Activated CD4-positive, alpha-beta T cell treated with anti-CD3 and anti-CD28 coated beads, Interleukin-2, amount 50 U/mL, for 24 hours (primary cell): Measurements from ENCODE around the gene NEDD9.

Source experiments
- DNase-seq, 2 donors: peaks; one replicate each; pipeline ENCODE4 v3.0.0-alpha.2; 2020; ENCODE audit warnings: low read depth in 1 of 2, low spot score in 1 of 2

NEDD9 gene

DNA sequence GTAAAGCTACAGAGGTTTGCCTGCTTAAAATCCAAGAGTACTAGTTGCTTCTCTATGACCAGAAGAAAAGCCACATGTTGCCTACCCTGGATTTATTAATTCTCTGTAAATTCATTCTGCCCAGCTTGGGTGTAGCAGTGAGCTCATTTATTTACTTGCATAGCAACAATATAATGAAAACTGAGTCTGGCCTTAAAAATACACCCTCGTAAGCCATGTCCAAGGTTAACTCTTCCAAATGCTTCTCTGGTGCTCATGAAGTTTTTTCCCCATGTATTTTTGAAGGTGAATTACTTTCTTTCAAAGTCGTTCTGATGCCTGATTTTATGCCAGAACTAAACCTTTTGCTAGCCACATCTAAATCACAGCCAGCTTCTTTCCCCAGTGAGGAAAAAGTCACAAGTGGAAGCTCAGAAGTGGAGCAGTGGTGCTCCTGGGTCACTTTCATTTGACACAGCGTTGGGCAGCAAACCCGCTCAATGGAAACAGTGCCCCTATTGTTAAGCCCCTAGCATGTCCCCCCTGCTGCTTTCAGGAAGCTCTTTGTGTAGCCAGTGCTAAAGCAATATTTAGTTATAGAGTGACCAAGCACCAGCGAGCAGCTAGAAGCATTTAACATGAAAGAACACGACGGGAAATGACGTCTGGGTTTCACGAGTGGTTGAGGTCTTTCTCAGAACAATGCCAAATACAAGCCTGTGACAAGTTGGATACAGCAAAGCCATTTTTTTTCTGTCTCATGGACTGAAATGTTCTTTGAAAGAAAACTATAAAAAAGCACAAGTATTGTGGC, 29.8 kb downstream of the NEDD9 start:
- no peak for DNase-seq

DNA sequence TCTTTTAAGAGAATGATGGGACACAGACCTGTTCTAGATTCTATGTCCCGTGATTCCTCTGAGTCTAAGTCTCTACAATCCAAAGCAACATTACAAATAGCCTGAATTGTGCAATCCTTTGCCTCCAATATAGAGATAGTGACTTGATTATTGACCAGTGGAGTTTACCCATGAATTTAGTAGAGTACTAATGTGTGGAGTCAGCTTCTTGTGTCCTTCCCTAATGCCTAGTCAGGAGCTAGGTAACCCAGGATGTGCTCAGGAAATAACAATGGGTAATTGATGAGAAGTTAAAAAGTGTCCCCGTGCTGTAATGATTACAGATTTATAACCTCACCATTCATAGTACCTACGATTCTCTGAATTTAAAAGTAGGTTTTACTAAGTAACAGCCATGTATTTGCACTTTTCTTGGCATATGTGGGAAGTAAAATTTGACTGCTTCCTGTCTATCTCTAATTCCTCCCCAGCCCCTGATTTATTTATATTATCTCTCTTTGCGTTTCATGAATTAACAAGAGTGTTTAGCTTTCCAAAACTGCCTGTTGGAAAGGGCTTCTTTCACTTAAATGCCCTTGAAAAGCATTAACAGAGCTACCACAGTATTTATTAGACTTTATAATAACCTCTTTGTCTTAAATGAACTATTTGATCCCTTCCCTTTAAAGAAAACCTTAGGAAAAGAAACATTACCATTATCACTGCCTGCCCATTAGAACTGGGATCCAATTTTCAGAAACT, 30.5 kb downstream of the NEDD9 start:
- DNase-seq: no peak

DNA sequence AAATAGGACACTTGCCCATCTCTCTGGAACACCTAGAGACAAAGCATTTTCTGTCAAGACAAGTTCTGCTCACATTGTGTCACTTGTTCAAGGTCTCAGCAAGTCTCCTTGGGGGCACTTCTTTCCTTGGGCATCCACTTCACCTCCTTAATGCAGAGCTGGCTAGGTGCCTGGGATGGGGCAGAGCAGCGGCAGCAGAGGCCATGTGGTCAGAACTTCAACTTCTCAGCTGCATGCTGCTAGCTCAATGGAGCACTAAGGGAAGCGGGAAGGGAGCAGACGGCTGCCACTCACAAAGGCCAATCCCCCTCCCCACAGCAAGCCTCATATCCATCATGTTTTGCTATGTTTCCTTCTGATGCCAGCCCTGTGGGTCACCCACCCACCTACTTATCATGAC, 31.5 kb downstream of the NEDD9 start:
- no peak for DNase-seq

DNA sequence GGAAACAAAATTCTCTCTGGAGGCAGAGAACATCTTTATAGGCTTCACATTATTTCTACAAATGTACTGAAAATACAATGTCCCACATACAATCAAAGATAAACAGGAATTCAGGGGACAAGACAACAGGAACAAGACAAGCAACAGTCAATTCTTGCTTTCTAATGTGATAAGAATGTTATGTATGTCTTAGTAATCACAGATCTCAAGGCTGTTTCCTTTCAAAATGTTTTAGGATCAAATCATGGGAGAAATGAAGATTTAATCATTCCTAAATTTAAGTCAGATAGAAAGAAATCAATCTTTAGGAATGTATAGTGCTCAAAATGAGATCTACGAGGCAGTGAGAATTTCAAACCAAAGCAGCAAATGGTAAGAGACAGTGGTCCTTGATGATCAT, 32.1 kb downstream of the NEDD9 start:
- no peak for DNase-seq

DNA sequence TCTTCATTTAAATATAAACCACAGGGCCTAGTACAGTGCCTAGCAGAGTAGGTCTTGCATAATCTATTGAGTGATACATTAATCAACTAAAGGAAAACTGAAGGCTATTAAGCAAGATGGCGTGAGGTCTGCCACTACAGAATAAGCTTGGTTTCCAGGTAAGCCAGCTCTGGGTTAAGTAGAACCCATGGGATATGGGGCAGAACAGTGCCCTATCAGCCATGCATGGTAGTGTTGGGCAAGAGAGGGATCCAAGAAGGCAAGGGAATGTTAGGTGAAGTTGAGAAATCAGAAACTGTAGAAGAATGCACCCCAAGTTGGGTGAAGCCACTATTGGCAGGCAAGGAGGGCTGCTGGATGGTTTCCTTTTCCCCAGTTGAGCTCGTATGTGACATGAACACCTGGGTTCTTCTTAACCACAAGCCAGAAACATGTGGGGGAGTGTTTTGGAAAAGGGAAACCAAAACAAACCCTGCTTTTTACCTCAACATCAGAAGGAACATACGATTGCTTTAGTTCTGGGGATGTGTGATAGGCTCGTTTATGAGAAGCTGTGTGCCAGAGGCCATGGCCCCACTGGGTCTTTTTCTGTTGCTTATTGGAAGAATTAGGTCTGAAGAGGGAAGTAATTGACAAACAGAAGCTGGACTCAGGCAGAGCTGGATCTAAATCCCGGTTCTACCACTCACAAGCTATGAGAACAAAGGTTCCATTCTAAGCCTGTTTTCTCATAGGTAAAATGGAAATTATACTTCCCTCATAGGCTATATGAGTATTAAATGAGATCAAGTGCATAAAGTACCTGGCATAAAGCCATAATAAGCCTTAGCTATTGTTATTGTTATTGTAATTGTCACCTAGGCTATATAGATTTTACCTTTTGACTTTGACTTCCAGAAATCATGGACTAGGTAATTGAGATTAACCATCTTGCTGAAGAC, 33.5 kb downstream of the NEDD9 start:
- peak in 1 of 2 donors; percentile 7 for DNase-seq

DNA sequence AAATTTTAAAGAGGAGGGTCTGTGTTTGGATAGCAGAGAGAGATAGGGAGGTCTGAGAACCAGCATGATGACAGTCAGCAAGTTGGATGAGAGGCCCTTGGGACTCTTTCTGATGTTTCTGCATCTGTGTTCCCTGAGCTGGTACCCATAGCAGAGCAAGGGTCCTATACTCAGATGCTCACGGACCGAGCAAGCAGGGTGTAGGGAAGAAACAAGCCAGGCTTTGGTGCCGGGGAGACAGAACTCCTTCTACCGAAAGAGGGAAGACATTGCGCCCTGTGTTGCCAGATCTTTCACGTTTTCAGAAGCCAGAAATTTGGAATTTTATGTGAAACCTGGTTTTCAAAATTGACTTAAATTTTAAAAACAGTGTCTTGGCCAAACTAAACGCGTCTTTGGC, 34.6 kb downstream of the NEDD9 start:
- no peak for DNase-seq

DNA sequence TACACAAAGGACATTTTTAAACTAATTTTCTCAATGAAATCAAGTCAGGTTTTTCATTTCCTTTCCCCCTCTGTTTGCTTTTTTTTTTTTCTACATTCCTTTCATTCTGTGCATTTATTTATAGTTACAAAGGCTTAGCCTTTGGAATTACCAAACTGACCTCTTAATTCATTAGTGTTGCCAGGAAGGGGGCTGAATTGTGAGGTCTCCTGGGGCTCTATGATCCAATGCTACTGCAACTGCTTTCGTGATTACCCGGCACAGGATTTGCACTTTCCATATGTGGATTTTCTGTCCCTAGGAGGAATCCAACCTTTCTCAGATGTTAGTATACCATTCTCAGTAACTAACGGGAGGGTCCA, 35.3 kb downstream of the NEDD9 start:
- DNase-seq: no peak

DNA sequence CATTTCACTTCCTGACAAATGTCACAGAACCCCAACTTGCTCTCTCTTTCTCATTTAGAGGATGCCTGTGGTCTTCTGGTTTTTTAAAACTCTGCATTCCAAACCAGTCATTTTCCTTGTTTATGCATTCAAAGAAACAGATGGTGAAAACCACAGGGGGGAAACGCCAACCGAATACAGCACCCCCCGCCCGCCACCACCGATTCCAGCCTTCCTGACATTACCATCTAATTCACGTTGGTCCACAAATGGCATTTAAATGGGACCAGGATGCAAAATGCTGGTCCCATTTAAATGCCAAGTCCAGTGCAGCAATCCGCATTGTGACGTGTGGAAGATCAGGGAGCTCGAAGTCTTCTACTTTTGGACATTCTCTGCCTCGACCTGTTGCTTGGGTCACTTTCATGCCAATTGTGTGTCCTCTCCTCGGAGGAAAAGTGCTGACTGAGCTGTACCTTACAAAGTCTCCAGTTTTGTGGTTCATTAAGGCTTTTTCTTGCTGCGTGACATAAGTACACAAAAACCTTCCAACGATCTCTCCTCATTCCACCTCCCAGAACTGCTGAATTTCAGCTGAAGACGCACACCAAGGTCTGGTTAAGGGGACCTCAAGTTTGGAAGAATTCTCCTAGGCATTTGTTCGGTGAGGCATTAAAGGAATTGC, 35.8 kb downstream of the NEDD9 start:
- DNase-seq: no peak

DNA sequence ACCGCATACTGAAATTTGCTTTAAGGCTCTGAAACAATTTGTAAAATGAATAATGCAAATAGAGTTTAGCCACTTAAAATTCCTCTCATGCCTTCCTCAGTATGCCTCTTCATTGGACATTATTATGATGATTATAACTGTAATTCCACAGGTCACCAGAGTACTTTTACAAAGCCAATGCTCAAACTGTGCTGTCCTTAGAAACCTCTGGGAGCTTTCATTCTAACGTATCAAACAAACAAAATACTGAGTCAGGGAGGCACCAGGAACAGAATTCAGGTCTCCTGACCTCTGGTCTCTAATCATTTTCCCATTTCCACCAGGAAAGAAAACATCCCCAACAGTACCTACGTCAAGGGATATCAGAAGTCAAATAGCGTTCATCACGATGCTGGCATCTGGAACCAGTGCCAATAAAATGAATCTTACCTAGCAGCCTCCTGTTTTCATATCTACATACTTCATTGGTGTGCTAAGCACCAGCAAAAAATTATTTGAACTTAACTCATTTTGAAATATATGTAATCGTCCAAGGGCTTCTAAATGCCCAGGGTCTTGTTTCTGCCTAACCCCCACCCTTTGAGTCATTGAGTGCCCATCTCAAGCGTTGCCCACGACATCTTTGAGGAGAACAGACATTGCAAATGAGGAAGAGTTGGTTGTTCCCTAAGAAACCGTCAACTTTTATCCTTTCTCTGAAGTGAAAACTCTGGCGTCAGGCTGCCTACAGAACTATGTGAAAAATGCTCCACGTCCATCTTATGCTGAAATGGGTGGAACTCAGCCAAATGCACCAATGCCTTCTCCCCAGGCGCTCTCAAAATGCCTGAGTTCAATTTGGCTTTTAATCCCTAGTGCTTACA, 37.9 kb downstream of the NEDD9 start:
- no peak for DNase-seq

DNA sequence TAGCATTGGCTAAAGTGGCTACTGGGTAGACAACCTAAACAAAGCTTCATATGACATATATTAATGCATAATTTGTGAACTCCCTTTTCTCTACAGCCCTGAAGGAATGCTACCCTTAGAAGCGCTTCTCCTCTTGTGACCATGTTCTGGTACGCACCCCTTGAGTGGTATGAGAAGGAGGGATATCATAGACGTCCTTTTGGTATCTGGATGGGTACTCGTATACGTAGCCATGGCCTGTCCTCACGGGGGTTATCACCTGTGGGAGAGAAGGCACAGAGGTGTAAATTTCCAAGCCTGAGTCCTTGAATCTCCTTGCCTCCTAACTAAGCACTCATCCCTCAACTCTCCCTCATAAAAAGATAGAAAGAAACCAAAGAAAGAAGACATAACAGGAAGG, 39.0 kb downstream of the NEDD9 start:
- DNase-seq: no peak

DNA sequence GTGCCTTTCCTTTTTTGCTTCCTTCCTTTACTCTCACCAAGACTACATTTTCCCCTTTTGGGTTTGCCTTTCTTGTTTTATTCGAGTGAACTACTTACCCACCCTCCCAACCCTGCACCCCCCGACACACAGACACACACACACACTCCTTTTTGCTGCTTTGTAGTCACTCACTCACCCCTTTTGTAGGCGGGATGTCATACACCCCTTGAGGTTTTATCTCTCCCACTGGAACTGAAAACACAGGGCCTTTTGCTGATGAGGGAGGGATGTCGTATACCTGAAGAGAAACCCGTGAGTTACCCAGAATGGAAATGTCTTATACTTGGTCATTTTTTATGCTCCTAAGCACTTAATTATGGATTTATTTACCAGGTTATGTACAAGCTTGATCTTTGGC, 40.3 kb downstream of the NEDD9 start:
- DNase-seq: no peak

DNA sequence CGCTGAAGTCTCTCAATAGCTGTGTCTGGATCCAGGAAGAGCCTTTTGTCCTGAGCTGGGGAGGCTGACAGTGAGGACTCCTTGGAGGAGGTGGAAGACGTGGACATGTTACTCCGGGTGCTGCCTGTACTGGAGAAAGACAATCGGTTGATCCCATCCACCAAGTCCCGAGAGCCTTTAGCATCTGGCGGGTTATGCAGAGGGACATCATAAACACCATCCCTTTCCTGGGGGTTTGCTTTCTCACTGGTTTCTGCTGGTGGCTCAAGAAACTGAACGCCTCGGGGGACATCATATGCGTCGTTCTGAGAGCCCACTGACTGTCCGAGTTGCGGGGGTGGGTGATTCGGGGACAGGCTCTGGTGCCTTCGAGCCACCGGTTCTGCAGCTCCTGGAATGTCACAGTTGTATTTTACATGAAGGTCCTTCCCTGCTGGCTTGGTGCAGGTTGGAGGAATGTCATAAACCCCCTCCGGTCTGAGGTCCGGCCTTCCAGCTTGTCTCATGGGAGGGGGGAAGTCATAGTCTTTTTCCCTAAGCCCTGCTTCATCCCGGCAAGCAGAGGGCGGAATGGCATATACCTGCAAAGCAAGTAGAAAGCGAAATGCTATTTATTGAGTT, 41.7 kb downstream of the NEDD9 start:
- no peak for DNase-seq

DNA sequence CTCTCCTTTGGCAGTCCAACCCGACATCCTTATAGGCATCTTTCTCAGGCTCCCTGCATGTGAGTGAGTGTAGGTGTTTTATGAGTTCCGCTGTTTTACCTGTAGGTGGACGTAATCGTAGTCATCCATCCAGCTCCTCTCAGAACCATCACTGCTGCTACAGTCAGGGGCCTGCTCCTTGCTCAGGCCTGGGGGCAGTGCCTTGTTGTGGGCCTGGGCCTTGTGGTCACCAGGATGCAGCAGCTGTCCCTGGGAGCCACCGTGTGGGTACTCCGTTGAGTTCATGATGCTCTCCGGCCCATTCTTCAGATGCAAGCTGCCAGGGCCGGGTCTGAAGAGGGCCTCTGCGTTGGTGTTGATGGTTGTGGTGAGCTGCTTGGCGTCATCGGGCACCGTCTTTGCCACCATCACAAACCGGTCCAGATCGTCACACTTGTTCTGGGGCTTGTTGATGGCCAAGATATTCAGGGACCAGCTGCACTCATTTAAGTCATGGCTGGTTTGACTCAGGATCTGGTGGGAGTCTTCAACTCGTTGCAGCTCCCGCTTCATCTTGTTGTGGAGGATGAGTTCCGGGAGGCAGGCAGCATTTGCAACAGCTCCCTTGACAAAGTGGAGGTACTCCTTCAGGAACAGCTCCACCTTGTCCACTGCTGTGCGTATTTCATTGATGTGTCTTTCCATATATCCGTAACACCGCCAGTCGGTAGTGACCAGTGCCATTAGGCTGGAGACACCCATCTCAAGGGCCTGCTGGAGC, 42.4 kb downstream of the NEDD9 start:
- no peak for DNase-seq

DNA sequence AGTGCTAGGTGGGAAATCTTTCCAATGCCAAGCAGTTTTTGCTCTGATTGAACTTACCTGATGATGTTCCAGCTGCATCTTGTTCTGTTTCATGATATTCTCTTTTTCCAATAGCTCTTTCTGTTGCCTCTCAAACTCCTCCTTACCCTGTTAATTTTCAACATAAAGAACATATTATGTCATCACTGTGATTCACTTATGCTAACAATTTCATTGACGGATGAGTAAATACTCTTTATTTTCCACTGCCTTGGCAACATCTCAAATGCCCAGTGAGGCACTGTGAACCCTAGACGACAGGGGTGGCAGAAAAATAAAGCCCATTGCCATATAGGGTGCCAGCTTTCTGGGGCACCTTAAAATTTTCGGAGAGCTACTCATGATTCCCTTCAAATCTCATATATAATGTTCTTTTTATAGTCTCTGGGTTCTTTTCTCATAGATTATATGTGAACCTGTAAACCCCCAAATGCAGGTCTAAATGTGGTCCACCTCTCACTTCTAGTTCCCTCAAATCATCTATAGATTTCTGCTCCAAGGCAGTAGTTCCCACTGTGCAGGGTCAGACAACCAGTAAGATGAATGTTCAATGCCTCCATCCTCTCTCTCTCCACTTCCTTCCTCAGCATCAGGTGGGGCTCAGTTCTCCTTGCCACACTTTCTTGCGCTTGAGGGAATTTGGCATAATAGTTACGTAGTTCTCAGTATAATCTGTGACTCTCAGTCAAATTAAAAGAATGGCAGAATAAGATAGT, 44.1 kb downstream of the NEDD9 start:
- no peak for DNase-seq

DNA sequence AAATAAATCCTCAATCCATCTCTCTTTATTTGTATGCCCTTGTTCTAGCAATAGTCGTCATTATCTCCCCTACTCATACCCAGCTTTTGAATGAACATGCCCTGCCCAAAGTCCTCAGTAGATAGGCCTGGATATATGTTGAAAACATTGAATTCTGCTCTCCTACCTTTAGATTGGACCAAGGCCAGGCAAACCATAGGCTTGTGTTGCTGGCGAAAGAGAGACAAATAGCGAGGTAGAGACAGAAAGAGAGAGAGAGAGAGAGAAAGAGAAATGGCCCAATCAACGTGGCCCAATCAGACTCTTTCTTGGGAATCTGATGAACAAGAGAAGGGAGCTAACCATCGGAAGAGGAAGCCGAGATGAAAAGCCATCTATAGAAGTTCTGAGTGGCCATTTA, 45.2 kb downstream of the NEDD9 start:
- DNase-seq: no peak

DNA sequence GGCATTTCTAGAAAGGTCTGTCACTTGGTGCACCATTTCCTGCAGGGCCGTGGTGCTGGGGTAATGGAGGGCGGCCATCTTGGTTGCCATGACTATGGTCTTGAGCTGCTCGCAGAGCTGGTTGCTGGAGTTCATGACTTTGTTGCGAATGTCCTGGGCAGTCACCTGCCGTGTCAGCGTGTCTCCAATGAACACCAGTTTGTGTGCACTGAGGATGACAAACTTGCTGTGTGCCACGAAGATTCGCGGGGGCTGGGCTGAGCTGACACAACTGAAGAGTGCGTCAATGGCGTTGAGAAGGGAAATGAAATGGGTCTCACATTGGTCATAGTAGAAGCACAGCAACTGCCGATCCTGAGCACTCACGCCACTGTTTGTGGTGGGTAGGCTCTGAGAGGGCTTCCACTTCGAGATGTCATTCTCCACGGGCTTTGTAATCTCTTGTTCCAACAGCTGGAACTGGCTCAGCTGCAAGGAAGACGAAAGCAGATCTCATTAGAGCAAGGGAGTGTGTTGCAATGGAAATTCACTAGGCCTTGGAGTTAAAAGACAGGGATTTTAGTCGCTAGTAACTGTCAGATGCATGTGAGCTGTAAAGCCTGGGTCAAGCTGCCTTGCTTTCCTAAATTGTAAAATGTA, 47.1 kb downstream of the NEDD9 start:
- no peak for DNase-seq

DNA sequence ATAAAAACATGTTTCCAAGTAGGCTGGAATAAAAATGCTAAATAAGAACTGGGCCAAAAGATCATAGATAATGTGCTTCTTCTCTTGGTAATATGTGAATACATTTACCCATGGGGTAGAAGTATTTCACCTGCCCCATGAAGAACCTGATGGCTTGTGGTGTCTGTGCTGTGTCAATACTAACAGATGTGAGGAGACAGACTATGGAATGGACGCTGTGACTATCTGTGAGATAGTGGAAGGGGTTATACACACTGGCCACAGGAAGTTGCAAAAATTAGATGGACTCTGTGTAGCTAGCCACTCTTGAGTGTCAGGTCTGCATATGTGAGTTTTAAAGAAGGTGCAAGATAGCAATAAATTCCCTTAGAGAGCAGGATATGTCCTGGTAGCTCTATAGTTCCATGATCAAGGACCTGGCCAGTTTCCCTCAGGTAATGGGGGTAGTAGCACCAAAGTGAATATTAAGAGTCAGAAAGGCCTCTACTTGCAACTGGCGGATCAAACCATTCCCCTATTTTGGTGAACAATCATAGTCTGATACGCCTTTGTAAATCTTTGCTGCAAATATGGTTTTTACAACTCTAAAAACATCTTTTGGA, 48.6 kb downstream of the NEDD9 start:
- DNase-seq: no peak
